Keratinocyte (primary cell): ENCODE data around the gene FBLIM1.

Experiments
- EZH2 ChIP-seq: IDR thresholded peaks from one replicate; pipeline ENCODE4 v1.6.1; 2012; ENCODE audit warnings: inconsistent platforms, mild to moderate bottlenecking, low read length, moderate library complexity
- TF ChIP-seq, protein P1 (sequence below), 3 experiments: IDR thresholded peaks in 1 of 3; conservative IDR thresholded peaks in 1 of 3; optimal IDR thresholded peaks in 1 of 3; 2 replicates in 2 of 3; 3 replicates in 1 of 3; pipeline versions ENCODE3 to v1.5.1; 2011; ENCODE audit warnings: low read length in 3 of 3, mild to moderate bottlenecking in 3 of 3, moderate library complexity in 2 of 3, control low read depth in 1 of 3, inconsistent platforms in 1 of 3; ENCODE audit not compliant: insufficient read depth in 2 of 3; ENCODE audit errors: extremely low read depth in 1 of 3

GRCh38 chr1:15786581-15786980, 28.0 kb downstream of the FBLIM1 start:
- TF ChIP-seq, protein P1, sequence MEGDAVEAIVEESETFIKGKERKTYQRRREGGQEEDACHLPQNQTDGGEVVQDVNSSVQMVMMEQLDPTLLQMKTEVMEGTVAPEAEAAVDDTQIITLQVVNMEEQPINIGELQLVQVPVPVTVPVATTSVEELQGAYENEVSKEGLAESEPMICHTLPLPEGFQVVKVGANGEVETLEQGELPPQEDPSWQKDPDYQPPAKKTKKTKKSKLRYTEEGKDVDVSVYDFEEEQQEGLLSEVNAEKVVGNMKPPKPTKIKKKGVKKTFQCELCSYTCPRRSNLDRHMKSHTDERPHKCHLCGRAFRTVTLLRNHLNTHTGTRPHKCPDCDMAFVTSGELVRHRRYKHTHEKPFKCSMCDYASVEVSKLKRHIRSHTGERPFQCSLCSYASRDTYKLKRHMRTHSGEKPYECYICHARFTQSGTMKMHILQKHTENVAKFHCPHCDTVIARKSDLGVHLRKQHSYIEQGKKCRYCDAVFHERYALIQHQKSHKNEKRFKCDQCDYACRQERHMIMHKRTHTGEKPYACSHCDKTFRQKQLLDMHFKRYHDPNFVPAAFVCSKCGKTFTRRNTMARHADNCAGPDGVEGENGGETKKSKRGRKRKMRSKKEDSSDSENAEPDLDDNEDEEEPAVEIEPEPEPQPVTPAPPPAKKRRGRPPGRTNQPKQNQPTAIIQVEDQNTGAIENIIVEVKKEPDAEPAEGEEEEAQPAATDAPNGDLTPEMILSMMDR (optimal IDR thresholded peaks at IDR 0.05 in 1 of 3, IDR thresholded peaks at IDR 0.05 in 1 of 3, conservative IDR thresholded peaks at IDR 0.05 in 1 of 3; ENCODE audit: extremely low read depth in 1 of 3, insufficient read depth in 2 of 3, low read length in 3 of 3), result no peak
- TF ChIP-seq EZH2, result no peak
